PC-3 (cell line): ENCODE measurements around the gene CAMTA1. TPM values are rescaled to one million over a fixed set of nuclear protein-coding genes. Genes with fewer than 3 reads are reported as not detected.

Experiments
- ATAC-seq: fragments of 200-7000 bp; cut with Tn5 transposase; 2 replicates; pipeline ENCODE4 v1.9.1; 2020; ENCODE audit warnings: mild to moderate bottlenecking, moderate library complexity
- BruUV-seq: library from RNA; stranded (reverse); fragments of 400-500 nt; replicated peaks from 2 replicates; lab custom pipeline; 2021; lab: Mats Ljungman, UMichigan
- CTCF ChIA-PET: fragments of 300-600 bp; sonication (Branson Sonifier 250); formaldehyde crosslinking; loops from one replicate; lab custom pipeline; 2022; ENCODE audit warnings: antibody characterized with exemption; lab: Charles Lee
- POLR2A ChIA-PET: fragments of 300-600 bp; sonication (Branson Sonifier 250); formaldehyde crosslinking; loops from one replicate; lab custom pipeline; 2022; ENCODE audit warnings: antibody characterized with exemption; ENCODE audit not compliant: unreplicated experiment; lab: Charles Lee
- DNase-seq: peaks from one replicate; pipeline ENCODE4 v3.0.0-alpha.2; 2015
- H2AFZ ChIP-seq: fragments of 300-600 bp; sonication (generic); 2 replicates; pipeline ENCODE4 v1.6.0; 2016; ENCODE audit warnings: antibody characterized with exemption, low read length
- H3F3A ChIP-seq: fragments of 300-600 bp; sonication (generic); one replicate; pipeline ENCODE4 v1.6.0; 2017; ENCODE audit warnings: antibody characterized with exemption, low read length, control low read depth, mild to moderate bottlenecking; ENCODE audit not compliant: unreplicated experiment
- H3K27ac ChIP-seq: fragments of 300-600 bp; sonication (generic); 2 replicates; pipeline ENCODE4 v1.5.1; 2016; ENCODE audit warnings: mild to moderate bottlenecking, low read length
- H3K27me3 ChIP-seq: fragments of 300-600 bp; sonication (generic); 2 replicates; pipeline ENCODE4 v1.6.1; 2016; ENCODE audit warnings: low read length, mixed read lengths
- H3K36me3 ChIP-seq: fragments of 300-600 bp; sonication (generic); 2 replicates; pipeline ENCODE4 v1.6.1; 2016; ENCODE audit warnings: low read depth, mixed run types, low read length, mixed read lengths
- H3K4me1 ChIP-seq: fragments of 300-600 bp; sonication (generic); 2 replicates; pipeline ENCODE4 v1.5.1; 2016; ENCODE audit warnings: low read length; ENCODE audit not compliant: insufficient read depth
- H3K4me2 ChIP-seq: fragments of 300-600 bp; sonication (generic); 2 replicates; pipeline ENCODE4 v1.6.0; 2016; ENCODE audit warnings: low read length
- H3K4me3 ChIP-seq: fragments of 300-600 bp; sonication (generic); 2 replicates; pipeline ENCODE4 v1.5.1; 2016; ENCODE audit warnings: mild to moderate bottlenecking, low read length, mixed read lengths
- H3K79me2 ChIP-seq: fragments of 300-600 bp; sonication (generic); 2 replicates; pipeline ENCODE4 v1.6.1; 2017; ENCODE audit warnings: low read length, mixed read lengths
- H3K9ac ChIP-seq: fragments of 300-600 bp; sonication (generic); 2 replicates; pipeline ENCODE4 v1.6.0; 2016; ENCODE audit warnings: mild to moderate bottlenecking, low read length
- H3K9me2 ChIP-seq: fragments of 300-600 bp; sonication (generic); replicated peaks from 2 replicates; pipeline ENCODE4 v1.6.1; 2016; ENCODE audit warnings: mixed run types, low read length, mixed read lengths
- H3K9me3 ChIP-seq: fragments of 300-600 bp; sonication (generic); 2 replicates; pipeline ENCODE4 v1.6.1; 2016; ENCODE audit warnings: low read length, mixed read lengths
- H4K20me1 ChIP-seq: fragments of 300-600 bp; sonication (generic); 2 replicates; pipeline ENCODE4 v1.6.1; 2016; ENCODE audit warnings: low read length, mixed read lengths
- CTCF ChIP-seq: fragments of 300-600 bp; sonication (generic); conservative IDR thresholded peaks from 2 replicates; pipeline ENCODE4 v1.5.1; 2017; ENCODE audit warnings: antibody characterized with exemption, low read depth, mild to moderate bottlenecking, low read length
- EZH2 ChIP-seq: fragments of 300-600 bp; sonication (generic); IDR thresholded peaks from one replicate; pipeline ENCODE4 v1.6.1; 2017; ENCODE audit warnings: antibody characterized with exemption, mild to moderate bottlenecking, low read length; ENCODE audit not compliant: unreplicated experiment
- EZH2phosphoT487 ChIP-seq: fragments of 300-600 bp; sonication (generic); IDR thresholded peaks from 2 replicates; pipeline ENCODE4 v1.6.1; 2018; ENCODE audit warnings: mild to moderate bottlenecking, antibody characterized with exemption, low read length, borderline replicate concordance
- intact Hi-C: fragments of 100-400 bp; cut with micrococcal nuclease; formaldehyde crosslinking; loops from 2 replicates; pipeline ENCODE4 v1.9.0; 2023
- total RNA-seq: library from RNA; depleted of rRNA; stranded (reverse); fragments of >200 nt; gene quantifications from 2 replicates; pipeline ENCODE4 v1.2.3, GENCODE V29; 2014

The CAMTA1 gene
- total RNA-seq, 1 experiment from 2014 or later = 40.8 TPM

- Histone ChIP-seq H3K4me3 (no peak overlapping the region), H3K27me3 (peaks cover 39% of the 10 kb centered on the region), H3K9ac (no peak overlapping the region), H3F3A (no peaks in the 10 kb centered on the region), H3K4me1 (no peaks in the 10 kb centered on the region), H3K27ac (no peak overlapping the region), H3K36me3 (no peaks in the 10 kb centered on the region), H2AFZ (no peak overlapping the region), H3K9me3 (no peaks in the 10 kb centered on the region), H3K4me2 (no peak overlapping the region), H3K9me2 (no peaks in the 10 kb centered on the region), H3K79me2 (no peaks in the 10 kb centered on the region), H4K20me1 (no peaks in the 10 kb centered on the region)
- CTCF ChIA-PET = no interaction called here
- intact Hi-C loops = no loop called here
- ATAC-seq (no peak), DNase-seq (no peak)
- POLR2A ChIA-PET = no interaction called here
- no TSS peak for BruUV-seq
- no peak for TF ChIP-seq EZH2phosphoT487
Observed at GRCh38 chr1:7616953-7617352, 831.7 kb downstream of the CAMTA1 start.

GRCh38 chr1:7617826-7618225 lies 832.6 kb downstream of the CAMTA1 start:
- Histone ChIP-seq H2AFZ (no peak overlapping the region), H3K4me1 (no peaks in the 10 kb centered on the region), H3K36me3 (no peaks in the 10 kb centered on the region), H3K27ac (no peak overlapping the region), H3K4me2 (no peak overlapping the region), H3K9ac (no peak overlapping the region), H3K9me3 (no peaks in the 10 kb centered on the region), H3K27me3 (peaks cover 44% of the 10 kb centered on the region), H3F3A (no peaks in the 10 kb centered on the region), H4K20me1 (no peaks in the 10 kb centered on the region), H3K79me2 (no peaks in the 10 kb centered on the region), H3K4me3 (no peak overlapping the region), H3K9me2 (no peaks in the 10 kb centered on the region)
- ATAC-seq (no peak), DNase-seq (no peak)
- POLR2A ChIA-PET = no interaction called here
- intact Hi-C loops = no loop called here
- no TSS peak for BruUV-seq
- CTCF ChIA-PET = no interaction called here
- TF ChIP-seq EZH2phosphoT487 = no peak
- TF ChIP-seq CTCF = no peak
- no peak for TF ChIP-seq EZH2

GRCh38 chr1:7620196-7620595 lies 834.9 kb downstream of the CAMTA1 start:
- TF ChIP-seq EZH2phosphoT487 (no peak), EZH2 (no peak), CTCF (no peak)
- H3K9me2 ChIP-seq = no peaks in the 10 kb centered on the region
- intact Hi-C loops = no loop called here
- peaks cover 67% of the 10 kb centered on the region for H3K27me3 ChIP-seq
- no peak overlapping the region for H3K27ac ChIP-seq
- DNase-seq (no peak), ATAC-seq (no peak)
- no peaks in the 10 kb centered on the region for H3K9me3 ChIP-seq
- no peak overlapping the region for H3K4me3 ChIP-seq
- H3K9ac ChIP-seq = no peak overlapping the region
- H3K4me2 ChIP-seq = no peak overlapping the region
- no peaks in the 10 kb centered on the region for H3F3A ChIP-seq
- ChIA-PET CTCF (no interaction called here), POLR2A (no interaction called here)
- H3K36me3 ChIP-seq = no peaks in the 10 kb centered on the region
- no peaks in the 10 kb centered on the region for H3K79me2 ChIP-seq
- BruUV-seq = no TSS peak
- H3K4me1 ChIP-seq = no peaks in the 10 kb centered on the region
- no peaks in the 10 kb centered on the region for H4K20me1 ChIP-seq
- no peak overlapping the region for H2AFZ ChIP-seq
